ENCODE measurements around the gene NKD1. TPM values are rescaled to one million over a fixed set of nuclear protein-coding genes. Genes with fewer than 3 reads are reported as not detected.
A peak's percentile ranks its signal among the peaks of the same experiment; 100 is the strongest.

The NKD1 gene
- total RNA-seq, 6 experiments from 2014 or later = 0.69 to 2.6 (median 2.1) TPM

DNA sequence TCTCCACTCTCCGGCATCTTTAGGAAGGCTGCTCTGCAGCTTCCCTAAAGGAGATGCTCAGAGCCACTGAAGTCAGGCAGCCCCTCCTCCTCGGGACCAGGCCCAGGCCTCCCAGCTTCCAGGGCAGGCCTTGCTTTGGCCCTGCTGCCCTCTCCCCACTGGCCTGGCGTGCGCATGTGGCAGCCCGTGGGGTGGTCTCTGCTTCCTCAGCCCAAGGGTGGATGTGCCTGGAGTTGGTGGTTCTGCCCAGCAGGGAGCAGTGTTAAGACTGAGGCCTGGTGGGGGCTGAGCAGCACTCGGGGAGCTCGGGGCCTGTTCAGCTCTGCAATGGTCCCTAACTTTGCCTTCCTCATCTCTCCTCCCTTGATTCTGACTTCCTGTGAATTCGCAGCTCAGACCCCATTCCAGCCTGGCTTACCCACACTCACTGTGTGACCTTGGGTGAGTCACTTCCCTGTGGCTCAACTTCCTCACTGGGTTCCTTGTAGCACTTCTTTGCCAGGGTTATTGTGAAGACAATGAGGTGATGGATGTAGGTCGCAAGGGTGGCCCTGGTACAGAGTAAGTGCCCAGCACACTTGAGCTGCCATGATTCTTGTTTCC, 63.2 kb downstream of the NKD1 start:
- Histone ChIP-seq H3K4me3 (no peak overlapping the region), H3K4me1 (no peaks in the 10 kb centered on the region), H3K27me3 (no peaks in the 10 kb centered on the region), H3K36me3 (no peaks in the 10 kb centered on the region), H3K27ac (no peak overlapping the region), H3K9me3 (no peaks in the 10 kb centered on the region)
- WGBS (ENCODE audit: insufficient coverage, low coverage, low lambda C conversion rate, missing lambda C conversion rate) = 95% methylated on average over 3 of the region's 9 CpGs
- ATAC-seq = no peak
- no peak for DNase-seq
- no peak for TF ChIP-seq POLR2A (IDR thresholded peaks at IDR 0.05)
- intact Hi-C loops (cut with DNase I) = no loop called here

DNA sequence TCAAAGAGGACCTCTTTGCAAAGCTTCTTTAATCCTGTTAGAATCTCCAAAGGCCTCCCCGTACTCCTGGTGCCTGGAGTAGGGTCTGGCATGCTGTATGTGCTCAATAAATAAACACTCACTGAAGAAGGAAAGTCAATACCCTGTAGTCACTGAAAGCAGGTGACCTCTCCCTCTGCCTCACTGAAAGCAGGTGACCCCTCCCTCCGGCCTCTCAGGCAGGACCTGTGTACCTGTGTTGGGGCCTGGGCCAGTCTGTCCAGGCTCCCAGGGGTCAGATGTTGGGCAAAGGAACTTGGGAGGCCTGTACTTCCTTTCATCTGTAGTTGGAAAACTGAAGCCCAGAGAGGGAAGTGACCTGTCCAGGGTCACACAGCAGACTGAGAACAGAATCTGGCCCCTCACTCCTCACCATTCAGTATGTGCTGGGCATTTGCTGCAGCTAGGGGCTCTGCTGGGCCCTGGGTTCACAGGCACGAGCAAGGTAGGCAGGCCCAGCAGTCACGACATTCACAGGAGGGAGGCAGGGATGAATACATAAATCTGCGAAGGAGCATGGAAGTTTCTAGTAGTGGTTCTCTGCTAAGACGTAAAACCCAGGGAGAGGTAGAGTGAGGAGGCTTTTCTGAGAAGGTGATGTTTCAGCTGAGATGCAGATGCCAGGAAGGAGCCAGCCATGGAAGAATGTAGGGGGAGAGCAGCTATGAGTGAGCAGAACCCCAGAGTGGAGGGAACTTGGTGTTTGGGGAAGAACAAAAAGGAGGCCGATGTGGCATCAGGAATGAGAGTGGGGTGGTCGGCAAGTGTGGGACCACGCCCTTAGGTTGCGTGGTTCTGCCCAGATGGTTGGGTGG, 64.0 kb downstream of the NKD1 start:
- 87% methylated on average over 10 of the region's 10 CpGs for WGBS (ENCODE audit: insufficient coverage, low coverage, low lambda C conversion rate, missing lambda C conversion rate)

DNA sequence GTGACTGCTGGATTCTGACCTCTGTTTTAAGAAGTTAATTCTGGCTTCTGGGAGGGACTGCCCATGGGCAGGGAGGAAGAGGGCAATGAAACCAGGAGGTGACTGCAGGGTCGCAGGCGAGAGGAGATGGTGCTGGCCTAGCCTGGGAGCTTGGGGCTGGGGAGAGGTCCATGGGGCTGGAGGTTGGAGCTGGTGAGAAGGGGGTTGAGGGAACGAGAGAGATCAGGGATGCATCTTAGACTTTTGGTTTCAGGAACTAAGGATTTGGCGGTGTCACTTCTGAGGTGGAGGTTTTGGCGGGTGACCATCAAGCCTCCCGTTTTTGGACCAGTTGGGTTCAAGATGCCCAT, 64.6 kb downstream of the NKD1 start:
- ATAC-seq (no peak), DNase-seq (no peak)
- peaks cover 0 to 12% (median 4%) of the 10 kb centered on the region in 4 donors for H3K4me1 ChIP-seq
- no peaks in the 10 kb centered on the region for H3K27me3 ChIP-seq
- H3K4me3 ChIP-seq = no peak overlapping the region
- no peaks in the 10 kb centered on the region for H3K9me3 ChIP-seq
- no peak for TF ChIP-seq POLR2A (IDR thresholded peaks at IDR 0.05)
- TF ChIP-seq, protein P1, sequence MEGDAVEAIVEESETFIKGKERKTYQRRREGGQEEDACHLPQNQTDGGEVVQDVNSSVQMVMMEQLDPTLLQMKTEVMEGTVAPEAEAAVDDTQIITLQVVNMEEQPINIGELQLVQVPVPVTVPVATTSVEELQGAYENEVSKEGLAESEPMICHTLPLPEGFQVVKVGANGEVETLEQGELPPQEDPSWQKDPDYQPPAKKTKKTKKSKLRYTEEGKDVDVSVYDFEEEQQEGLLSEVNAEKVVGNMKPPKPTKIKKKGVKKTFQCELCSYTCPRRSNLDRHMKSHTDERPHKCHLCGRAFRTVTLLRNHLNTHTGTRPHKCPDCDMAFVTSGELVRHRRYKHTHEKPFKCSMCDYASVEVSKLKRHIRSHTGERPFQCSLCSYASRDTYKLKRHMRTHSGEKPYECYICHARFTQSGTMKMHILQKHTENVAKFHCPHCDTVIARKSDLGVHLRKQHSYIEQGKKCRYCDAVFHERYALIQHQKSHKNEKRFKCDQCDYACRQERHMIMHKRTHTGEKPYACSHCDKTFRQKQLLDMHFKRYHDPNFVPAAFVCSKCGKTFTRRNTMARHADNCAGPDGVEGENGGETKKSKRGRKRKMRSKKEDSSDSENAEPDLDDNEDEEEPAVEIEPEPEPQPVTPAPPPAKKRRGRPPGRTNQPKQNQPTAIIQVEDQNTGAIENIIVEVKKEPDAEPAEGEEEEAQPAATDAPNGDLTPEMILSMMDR (IDR thresholded peaks at IDR 0.05) = no peak
- WGBS (ENCODE audit: insufficient coverage, low coverage, low lambda C conversion rate, missing lambda C conversion rate) = 94% methylated on average over 3 of the region's 6 CpGs
- no peaks in the 10 kb centered on the region for H3K36me3 ChIP-seq
- no peak overlapping the region for H3K27ac ChIP-seq
- intact Hi-C loops (cut with DNase I) = no loop called here

More for the DNA sequence above, 64.0 kb downstream of the NKD1 start:
- TF ChIP-seq POLR2A (IDR thresholded peaks at IDR 0.05) = no peak
- TF ChIP-seq, protein P1 (IDR thresholded peaks at IDR 0.05) = no peak
- Histone ChIP-seq H3K27ac (no peak overlapping the region), H3K9me3 (no peaks in the 10 kb centered on the region), H3K4me3 (no peak overlapping the region), H3K27me3 (no peaks in the 10 kb centered on the region), H3K4me1 (peaks cover 0 to 7% (median 2%) of the 10 kb centered on the region in 4 donors), H3K36me3 (no peaks in the 10 kb centered on the region)
- intact Hi-C loops (cut with DNase I) = no loop called here
- no peak for ATAC-seq
- DNase-seq = no peak

DNA sequence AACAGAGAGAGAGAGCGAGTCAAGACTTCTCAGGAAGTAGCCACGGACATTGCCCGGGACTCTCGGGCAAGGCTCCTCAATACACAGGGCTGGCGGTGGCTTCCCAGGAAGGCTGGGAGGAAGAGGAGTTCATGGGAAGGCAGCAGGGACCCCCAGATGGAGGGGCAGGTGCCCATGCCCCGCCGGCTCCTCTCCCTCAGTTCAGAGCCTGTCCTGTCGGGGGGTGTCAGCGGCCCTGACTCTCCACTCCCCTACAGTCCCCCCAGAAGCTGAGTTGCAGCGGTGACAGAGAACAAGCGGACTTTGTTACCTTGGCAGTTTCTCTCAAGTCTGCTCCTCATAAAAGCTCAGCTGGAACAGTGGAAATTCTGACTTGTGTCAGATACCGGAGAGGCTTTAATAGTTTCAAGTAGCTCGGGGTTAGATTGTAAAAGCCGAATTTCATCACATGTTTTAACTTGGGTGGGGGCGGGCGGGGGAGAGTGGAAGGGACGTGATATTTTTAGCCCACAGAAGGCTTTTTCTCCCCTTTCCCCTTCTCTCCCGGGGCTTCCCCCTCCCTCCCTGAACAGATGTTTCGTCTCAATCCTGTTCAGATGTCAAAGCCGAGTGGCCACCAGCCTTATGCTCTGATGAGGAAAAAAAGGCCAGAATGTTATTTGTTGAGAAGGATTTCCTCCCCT, 65.2 kb downstream of the NKD1 start:
- DNase-seq = no peak
- no peaks in the 10 kb centered on the region for H3K9me3 ChIP-seq
- intact Hi-C loops (cut with DNase I) = no loop called here
- no peaks in the 10 kb centered on the region for H3K36me3 ChIP-seq
- peaks cover 0 to 12% (median 4%) of the 10 kb centered on the region in 4 donors for H3K4me1 ChIP-seq
- peak in 1 of 4 donors; percentile 8 for ATAC-seq
- H3K4me3 ChIP-seq = no peak overlapping the region
- no peak overlapping the region for H3K27ac ChIP-seq
- TF ChIP-seq, protein P1 (IDR thresholded peaks at IDR 0.05) = no peak
- TF ChIP-seq POLR2A (IDR thresholded peaks at IDR 0.05) = no peak
- 61% methylated on average over 7 of the region's 20 CpGs for WGBS (ENCODE audit: insufficient coverage, low coverage, low lambda C conversion rate, missing lambda C conversion rate)
- no peaks in the 10 kb centered on the region for H3K27me3 ChIP-seq
